GM19372 (cell line): ENCODE measurements around the gene LYPD6B.

Experiments used
- ATAC-seq: cut with Tn5 transposase; IDR thresholded peaks from one replicate; pipeline ENCODE4 v1.9.1; 2021; ENCODE audit warnings: mild to moderate bottlenecking, low read depth, moderate library complexity; ENCODE audit not compliant: unreplicated experiment

LYPD6B gene

GRCh38 chr2:149184991-149185390, 146.5 kb downstream of the LYPD6B start:
- no peak for ATAC-seq

DNA sequence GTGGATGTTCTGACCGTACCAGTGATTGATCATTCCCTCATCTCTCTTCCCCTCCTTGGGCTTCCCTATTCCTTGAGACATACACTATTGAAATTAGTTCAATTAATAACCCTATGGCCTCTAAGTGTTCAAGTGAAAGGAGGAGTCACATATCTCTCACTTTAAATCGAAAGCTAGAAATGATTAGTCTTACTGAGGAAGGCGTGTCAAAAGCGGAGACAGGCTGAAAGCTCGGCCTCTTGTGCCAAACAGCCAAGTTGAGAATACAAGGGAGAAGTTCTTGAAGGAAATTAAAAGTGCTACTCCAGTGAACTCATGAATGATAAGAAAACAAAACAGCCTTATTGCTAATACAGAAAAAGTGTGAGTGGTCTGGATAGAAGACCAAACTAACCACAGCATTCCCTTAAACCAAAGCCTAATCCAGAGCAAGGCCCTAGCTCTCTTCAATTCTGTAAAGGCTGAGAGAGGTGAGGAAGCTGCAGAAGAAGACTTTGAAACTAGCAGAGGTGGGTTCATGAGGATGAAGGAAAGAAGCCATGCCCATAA, 147.5 kb downstream of the LYPD6B start:
- no peak for ATAC-seq

GRCh38 chr2:149187057-149187456, 148.6 kb downstream of the LYPD6B start:
- ATAC-seq = no peak

DNA sequence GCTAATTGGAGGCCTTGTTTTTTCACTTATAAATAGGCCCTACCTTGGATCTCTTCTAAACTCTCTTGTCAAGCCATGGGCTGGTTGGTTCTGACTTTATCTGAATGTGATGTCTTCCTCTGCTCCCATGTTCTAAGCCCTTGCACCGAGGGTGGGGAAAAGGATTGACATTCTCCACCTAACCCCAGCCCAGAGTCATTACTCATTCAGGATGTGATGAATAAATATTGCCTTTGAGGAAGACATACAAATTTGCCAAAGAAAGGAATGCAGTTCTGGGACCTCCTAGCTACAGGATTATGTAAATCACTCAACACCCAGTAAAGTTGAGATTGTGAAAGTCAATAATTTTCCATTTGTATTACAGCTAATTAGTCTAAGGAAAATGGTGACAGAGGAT, 149.8 kb downstream of the LYPD6B start:
- no peak for ATAC-seq

- no peak for ATAC-seq
Measured at GRCh38 chr2:149189769-149190168, 151.3 kb downstream of the LYPD6B start.

GRCh38 chr2:149191915-149192314, 153.4 kb downstream of the LYPD6B start:
- no peak for ATAC-seq

GRCh38 chr2:149192427-149192826, 153.9 kb downstream of the LYPD6B start:
- ATAC-seq = no peak

DNA sequence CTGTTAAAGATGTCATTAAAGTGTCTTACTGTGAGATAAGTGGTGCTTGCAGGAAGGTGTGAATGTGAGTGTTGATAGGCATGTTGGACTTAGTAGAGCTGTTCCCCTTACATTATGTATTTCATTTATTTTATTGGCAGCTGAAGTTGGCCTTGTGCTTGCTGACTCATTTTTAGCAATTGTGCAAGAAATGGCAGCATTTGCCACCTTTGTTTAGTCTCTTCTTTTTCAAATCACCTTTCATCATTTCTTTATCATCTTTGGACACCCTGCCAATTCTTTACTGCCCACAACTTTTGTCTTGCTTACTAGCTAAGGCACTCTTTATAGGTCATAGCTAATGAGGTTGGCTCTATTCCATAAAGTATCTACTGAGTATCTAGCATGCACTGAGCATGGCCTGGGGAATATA, 161.6 kb downstream of the LYPD6B start:
- no peak for ATAC-seq

GRCh38 chr2:149204686-149205085, 166.2 kb downstream of the LYPD6B start:
- ATAC-seq = no peak

DNA sequence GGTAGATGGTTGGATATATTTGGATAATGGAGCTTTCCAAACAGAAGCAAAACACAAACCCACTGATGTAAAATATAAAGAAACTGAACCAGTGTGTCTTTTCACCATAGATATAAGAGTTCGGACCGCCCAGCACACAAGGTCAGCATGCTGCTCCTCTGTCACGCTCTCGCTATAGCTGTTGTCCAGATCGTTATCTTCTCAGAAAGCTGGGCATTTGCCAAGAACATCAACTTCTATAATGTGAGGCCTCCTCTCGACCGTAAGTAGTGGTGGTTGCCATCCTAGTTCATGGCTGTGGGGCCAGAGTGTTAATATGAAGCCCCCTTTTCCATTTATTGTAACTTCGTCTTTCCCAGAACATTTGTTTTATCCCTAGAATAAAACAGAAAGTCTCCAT, 166.6 kb downstream of the LYPD6B start:
- ATAC-seq = no peak

- ATAC-seq = no peak
Measured at GRCh38 chr2:149213764-149214493, 175.4 kb downstream of the LYPD6B start.

GRCh38 chr2:149218497-149218896, 180.0 kb downstream of the LYPD6B start:
- no peak for ATAC-seq

- ATAC-seq = no peak
Measured at GRCh38 chr2:149219856-149220255, 181.4 kb downstream of the LYPD6B start.

DNA sequence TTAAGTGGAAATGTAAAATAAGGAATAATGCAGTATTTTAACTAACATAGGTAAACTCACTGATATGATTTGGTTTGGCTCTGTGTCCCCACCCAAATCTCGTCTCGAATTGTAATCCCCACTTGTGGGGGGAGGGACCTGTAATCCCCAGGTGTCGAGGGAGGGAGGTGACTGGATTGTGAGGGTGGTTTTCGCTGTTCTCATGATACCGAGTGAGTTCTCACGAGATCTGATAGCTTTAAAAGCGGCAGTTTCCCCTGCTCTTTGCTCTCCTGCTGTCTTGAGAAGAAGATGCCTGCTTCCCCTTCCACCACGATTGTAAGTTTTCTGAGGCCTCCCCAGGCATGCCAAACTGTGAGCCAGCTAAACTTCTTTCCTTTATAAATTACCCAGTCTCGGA, 182.5 kb downstream of the LYPD6B start:
- ATAC-seq = no peak

GRCh38 chr2:149221898-149222297, 183.4 kb downstream of the LYPD6B start:
- ATAC-seq = no peak

DNA sequence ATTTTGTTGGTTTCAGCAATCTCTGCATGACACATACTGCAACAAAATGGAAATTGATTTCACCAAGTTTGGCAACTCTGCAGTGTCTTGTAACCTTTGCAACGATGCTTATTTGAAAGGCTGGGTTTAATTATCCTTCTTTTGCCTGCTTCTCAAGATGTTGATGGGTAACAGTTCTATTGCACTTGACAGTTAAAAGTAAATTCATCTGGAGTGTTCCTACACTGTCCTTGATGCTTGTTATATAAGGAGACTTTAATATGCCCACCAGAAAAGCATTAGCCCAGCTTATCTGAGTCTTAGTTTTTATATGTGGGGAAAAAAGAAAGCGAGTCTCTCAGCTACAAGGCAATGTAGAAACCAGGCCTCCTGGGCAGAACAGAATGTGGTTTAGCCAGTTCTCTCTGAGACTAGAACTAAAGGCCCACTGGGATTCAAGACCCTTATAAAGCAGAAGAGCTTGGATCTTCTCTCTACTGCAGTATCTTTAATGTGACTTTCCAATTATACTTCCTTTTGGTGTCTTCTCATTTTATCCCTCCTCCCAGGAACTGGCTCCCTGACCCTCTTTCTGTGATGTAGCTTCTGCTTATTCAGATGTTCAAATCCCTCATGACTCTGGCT, 185.1 kb downstream of the LYPD6B start:
- no peak for ATAC-seq

- no peak for ATAC-seq
Measured at GRCh38 chr2:149224543-149224942, 186.0 kb downstream of the LYPD6B start.

DNA sequence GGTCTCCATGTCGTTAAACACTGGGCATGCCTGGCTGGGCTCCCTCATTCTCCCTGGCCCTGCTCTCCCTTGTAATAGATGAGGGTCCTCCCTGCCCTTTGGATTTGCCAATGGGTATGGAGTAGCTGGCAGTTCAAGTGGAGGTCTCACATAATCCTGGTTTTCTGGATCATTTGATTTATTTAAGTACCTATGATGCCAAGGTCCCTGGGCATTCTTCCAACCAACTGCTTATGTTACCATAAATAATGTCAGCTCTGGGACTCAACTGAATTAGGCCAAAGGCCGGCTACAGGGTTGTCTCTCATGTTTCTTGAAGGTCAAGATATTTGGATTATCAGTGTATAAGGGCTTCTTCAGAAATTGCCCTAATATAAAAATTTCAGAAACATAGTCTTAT, 186.9 kb downstream of the LYPD6B start:
- no peak for ATAC-seq

- ATAC-seq = no peak
Measured at GRCh38 chr2:149226790-149227189, 188.3 kb downstream of the LYPD6B start.

DNA sequence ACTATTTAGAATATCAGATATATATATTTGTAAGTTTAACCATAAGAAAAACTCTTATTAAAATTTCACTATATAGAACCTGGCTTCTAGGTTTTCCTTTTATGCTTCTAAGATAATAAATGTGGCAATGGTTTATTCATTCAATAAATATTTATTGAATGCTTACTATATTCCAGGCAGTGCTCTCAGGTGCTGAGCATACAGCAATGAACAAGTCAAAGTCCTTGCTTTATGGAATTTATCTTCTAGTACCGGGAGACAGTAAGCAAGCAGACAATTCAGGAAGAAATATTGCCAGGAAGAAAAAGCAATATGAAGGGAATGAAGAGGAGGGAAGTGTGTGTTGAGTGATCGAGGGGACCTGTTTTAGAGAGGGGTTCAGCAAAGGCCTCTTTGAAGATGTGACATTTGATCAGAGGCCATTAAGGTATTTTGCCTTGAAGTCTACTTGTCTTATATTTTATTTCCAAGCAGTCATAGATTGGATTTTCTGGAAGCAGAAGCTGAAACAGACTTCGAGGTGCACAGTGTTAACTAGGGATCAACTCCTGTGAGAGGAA, 197.4 kb downstream of the LYPD6B start:
- no peak for ATAC-seq

DNA sequence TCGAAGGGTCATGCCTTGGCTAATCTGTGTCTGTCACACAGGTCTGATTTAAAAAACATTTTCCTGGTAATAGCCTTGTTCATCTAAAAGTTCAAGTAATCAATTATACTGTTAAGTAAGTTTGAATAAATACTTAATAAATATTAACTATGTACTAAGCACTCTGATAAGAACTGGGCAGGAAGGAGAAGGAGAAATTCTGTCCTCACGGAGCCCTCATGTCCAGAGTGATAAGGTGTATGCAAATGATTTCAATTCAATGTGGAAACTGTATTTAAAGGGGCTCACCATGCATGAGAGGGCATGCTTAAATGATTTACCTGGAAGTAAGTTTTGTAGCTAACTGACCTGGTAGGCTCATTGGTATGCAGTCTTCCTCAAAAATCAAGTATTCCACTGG, 197.9 kb downstream of the LYPD6B start:
- no peak for ATAC-seq

- no peak for ATAC-seq
Measured at GRCh38 chr2:149246186-149246585, 207.7 kb downstream of the LYPD6B start.
